Gastrocnemius medialis (tissue), 4 donors: ENCODE measurements around the gene MTHFS. TPM values are rescaled to one million over a fixed set of nuclear protein-coding genes. Genes with fewer than 3 reads are reported as not detected.
"Not testable (repeated sequence)": the region's sequence is repeated elsewhere in the genome, so short reads cannot be mapped to it uniquely, and the experiment has no call there.

ENCODE experiments used
- ATAC-seq, 2 donors: fragments of 150-250 bp; one replicate each; pipeline ENCODE4 v1.9.1; 2016
- DNase-seq, 2 donors: peaks; one replicate each; pipeline ENCODE4 v3.0.0-alpha.2; 2019
- H3K27ac ChIP-seq, 4 donors: fragments of 200-600 bp; sonication (generic); 1 replicate in 1 of 4; 2 replicates in 3 of 4; pipeline ENCODE4 v1.5.1; 2016 to 2018; ENCODE audit warnings: mild to moderate bottlenecking in 2 of 4, moderate library complexity in 1 of 4
- H3K27me3 ChIP-seq, 3 donors: fragments of 200-600 bp; sonication (generic) in 2 of 3; 1 replicate in 1 of 3; 2 replicates in 2 of 3; pipeline versions ENCODE4 v1.5.1 to v1.6.0; 2016 to 2019; ENCODE audit warnings: mild to moderate bottlenecking in 1 of 3, moderate library complexity in 1 of 3
- H3K36me3 ChIP-seq, 2 donors: fragments of 200-600 bp; sonication (generic) in 1 of 2; one replicate each; pipeline ENCODE4 v1.5.1; 2017 to 2018
- H3K4me1 ChIP-seq, 2 donors: fragments of 200-600 bp; sonication (generic) in 1 of 2; one replicate each; pipeline ENCODE4 v1.5.1; 2016 to 2017; ENCODE audit warnings: mild to moderate bottlenecking in 2 of 2
- H3K4me3 ChIP-seq, 4 donors: fragments of 200-600 bp; sonication (generic) in 3 of 4; 1 replicate in 1 of 4; 2 replicates in 3 of 4; pipeline ENCODE4 v1.5.1; 2016 to 2019; ENCODE audit warnings: mild to moderate bottlenecking in 2 of 4
- H3K9me3 ChIP-seq, 3 donors: fragments of 200-600 bp; sonication (generic) in 2 of 3; 1 replicate in 1 of 3; 2 replicates in 2 of 3; pipeline ENCODE4 v1.5.1; 2016 to 2019
- CTCF ChIP-seq, 5 experiments: fragments of 450-650 bp in 3 of 5; fragments of 200-600 bp in 2 of 5; sonication (generic) in 2 of 5; IDR thresholded peaks in 4 of 5; conservative IDR thresholded peaks in 1 of 5; 1 replicate in 4 of 5; 2 replicates in 1 of 5; pipeline ENCODE4 v1.5.1; 2016 to 2019; ENCODE audit warnings: antibody characterized with exemption in 5 of 5, mild to moderate bottlenecking in 3 of 5, moderate library complexity in 3 of 5
- POLR2A ChIP-seq, 2 donors: fragments of 450-650 bp; IDR thresholded peaks; one replicate each; pipeline ENCODE4 v1.6.1; 2017; ENCODE audit warnings: antibody characterized with exemption in 2 of 2, mild to moderate bottlenecking in 2 of 2, moderate library complexity in 2 of 2
- in situ Hi-C, 4 donors: fragments of 200-750 bp; cut with MboI; loops; one replicate each; pipeline versions ENCODE4 v1.15.0 to v1.8.0; 2017; ENCODE audit warnings: low sequenced_read_pairs in 4 of 4
- intact Hi-C: fragments of 100-400 bp; cut with DNase I; formaldehyde crosslinking; loops from one replicate; pipeline ENCODE4 v1.15.1; 2023; ENCODE audit warnings: low total_unique reads
- total RNA-seq, 4 donors: library from RNA; depleted of rRNA; stranded (reverse); fragments of >200 nt; gene quantifications; one replicate each; pipeline versions ENCODE4 v1.1.0 to v1.2.3, GENCODE V29; 2016

The MTHFS gene
- total RNA-seq, 4 donors from 2014 or later: 7.0 to 16.7 (median 14.6) TPM

GRCh38 chr15:79900087-79900486 is 3.3 kb upstream of the MTHFS start:
- in situ Hi-C loops: loop anchor here in 2 of 4 donors (10.0 to 25.0 kb wide), 2 partner anchors 95 to 262 kb away; partner anchors contain the start of gene FAH (in 2 of the 2)
- H3K4me3 ChIP-seq: no peak overlapping the region
- H3K9me3 ChIP-seq: no peaks in the 10 kb centered on the region
- no peak for TF ChIP-seq POLR2A (IDR thresholded peaks at IDR 0.05)
- TF ChIP-seq CTCF (IDR thresholded peaks at IDR 0.05 in 4 of 5, conservative IDR thresholded peaks at IDR 0.05 in 1 of 5): no peak
- DNase-seq: no peak
- intact Hi-C loops: no loop called here
- H3K27ac ChIP-seq: no peak overlapping the region
- peaks cover 5 to 10% of the 10 kb centered on the region in 2 donors for H3K4me1 ChIP-seq
- no peaks in the 10 kb centered on the region for H3K36me3 ChIP-seq
- H3K27me3 ChIP-seq: no peaks in the 10 kb centered on the region
- ATAC-seq: no peak

- H3K27me3 ChIP-seq, H3K9me3 ChIP-seq, H3K36me3 ChIP-seq, DNase-seq, H3K4me3 ChIP-seq, ATAC-seq: not testable (repeated sequence)
- in situ Hi-C loops (loop anchor here in 1 of 4 donors (10.0 kb wide), 1 partner anchor 276 kb away; no protein-coding TSS in a partner anchor), intact Hi-C loops (loop anchor here (5.0 kb wide), 2 partner anchors 159 to 254 kb away; partner anchors contain the start of genes FAH and ZFAND6)
- H3K27ac ChIP-seq: peak overlapping the region in 3 of 4 donors; percentile 9 to 85 (median 45)
- peaks cover 5 to 10% of the 10 kb centered on the region in 2 donors for H3K4me1 ChIP-seq
These were observed 2.0 kb upstream of the MTHFS start for GRCh38 chr15:79898786-79899185.

GRCh38 chr15:79898369-79898768 is 1.6 kb upstream of the MTHFS start:
- no peaks in the 10 kb centered on the region for H3K9me3 ChIP-seq
- H3K27ac ChIP-seq: peak overlapping the region in 3 of 4 donors; percentile 9 to 85 (median 45)
- in situ Hi-C loops (loop anchor here in 1 of 4 donors (10.0 kb wide), 1 partner anchor 276 kb away; no protein-coding TSS in a partner anchor), intact Hi-C loops (loop anchor here (5.0 kb wide), 2 partner anchors 159 to 254 kb away; partner anchors contain the start of genes FAH and ZFAND6)
- no peaks in the 10 kb centered on the region for H3K36me3 ChIP-seq
- H3K4me1 ChIP-seq: peaks cover 5 to 10% of the 10 kb centered on the region in 2 donors
- H3K4me3 ChIP-seq: no peak overlapping the region
- DNase-seq (no peak), ATAC-seq (no peak)
- TF ChIP-seq CTCF (IDR thresholded peaks at IDR 0.05 in 4 of 5, conservative IDR thresholded peaks at IDR 0.05 in 1 of 5) (no peak), POLR2A (IDR thresholded peaks at IDR 0.05) (no peak)
- H3K27me3 ChIP-seq: no peaks in the 10 kb centered on the region

GRCh38 chr15:79897701-79898113 is 893 bp upstream of the MTHFS start:
- no peak for ATAC-seq

More at GRCh38 chr15:79897701-79898113, 893 bp upstream of the MTHFS start:
- no peaks in the 10 kb centered on the region for H3K27me3 ChIP-seq
- H3K27ac ChIP-seq: peak overlapping the region; percentile 85 to 92 (median 90)
- TF ChIP-seq CTCF (IDR thresholded peaks at IDR 0.05 in 4 of 5, conservative IDR thresholded peaks at IDR 0.05 in 1 of 5): no peak
- TF ChIP-seq POLR2A (IDR thresholded peaks at IDR 0.05): no peak
- no peaks in the 10 kb centered on the region for H3K36me3 ChIP-seq
- H3K4me3 ChIP-seq: peak overlapping the region in 3 of 4 donors; percentile 71 to 94 (median 77)
- peaks cover 5 to 10% of the 10 kb centered on the region in 2 donors for H3K4me1 ChIP-seq
- in situ Hi-C loops: loop anchor here in 1 of 4 donors (10.0 kb wide), 1 partner anchor 277 kb away; no protein-coding TSS in a partner anchor
- DNase-seq: no peak
- intact Hi-C loops: loop anchor here (2.0 to 5.0 kb wide), 3 partner anchors 25 to 255 kb away; partner anchors contain the start of genes FAH and ZFAND6
- H3K9me3 ChIP-seq: no peaks in the 10 kb centered on the region
